Activated naive CD8-positive, alpha-beta T cell treated with anti-CD3 and anti-CD28 coated beads for 36 hours (primary cell): Measurements from ENCODE around the gene KCNQ1OT1. TPM values are rescaled to one million over a fixed set of nuclear protein-coding genes. Genes with fewer than 3 reads are reported as not detected.

Experiments
- DNase-seq: peaks from one replicate; pipeline ENCODE4 v3.0.0; 2021
- H3K27ac Mint-ChIP-seq: one replicate; pipeline ENCODE4 v1.8.0; 2022; ENCODE audit warnings: mild to moderate bottlenecking, moderate library complexity, mixed read lengths
- H3K27me3 Mint-ChIP-seq: one replicate; pipeline ENCODE4 v1.8.0; 2022; ENCODE audit warnings: mild to moderate bottlenecking, mixed read lengths
- H3K36me3 Mint-ChIP-seq: one replicate; pipeline ENCODE4 v1.8.0; 2021; ENCODE audit warnings: mild to moderate bottlenecking, mixed read lengths
- H3K4me1 Mint-ChIP-seq: one replicate; pipeline ENCODE4 v1.8.0; 2021; ENCODE audit warnings: mixed read lengths
- H3K4me3 Mint-ChIP-seq: one replicate; pipeline ENCODE4 v1.8.0; 2022; ENCODE audit warnings: mild to moderate bottlenecking, moderate library complexity, mixed read lengths
- H3K9me3 Mint-ChIP-seq: one replicate; pipeline ENCODE4 v1.8.0; 2022; ENCODE audit warnings: mixed read lengths
- total RNA-seq, 2 experiments: library from RNA; stranded (reverse); gene quantifications; one replicate each; pipeline ENCODE4 v1.2.3, GENCODE V29; 2021

Gene KCNQ1OT1
- total RNA-seq, 2 experiments from 2014 or later, result 0.12 to 0.14 TPM

DNA sequence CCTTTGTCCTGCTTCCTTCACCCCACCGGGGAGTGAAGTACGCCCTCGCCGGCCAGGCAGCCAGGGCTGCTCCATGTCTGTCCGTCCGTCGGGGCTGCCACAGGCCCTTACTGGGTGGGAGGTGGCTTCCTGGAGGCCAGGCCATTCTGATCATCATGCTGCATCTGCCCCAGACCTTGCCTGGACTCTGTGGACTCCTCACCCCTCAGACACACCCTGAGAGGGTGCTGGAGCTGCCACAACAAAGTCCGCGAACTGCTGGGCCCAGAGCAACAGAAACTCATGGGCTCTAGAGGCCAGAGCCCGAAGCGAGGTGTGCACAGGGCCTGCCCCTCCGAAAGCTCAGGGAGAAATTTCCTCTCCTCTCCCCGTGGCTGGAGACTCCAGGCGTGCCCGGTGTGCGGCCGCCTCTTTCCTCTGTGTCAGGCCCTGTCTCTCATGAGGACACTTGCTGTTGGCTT, 124.2 kb downstream of the KCNQ1OT1 start:
- Mint-ChIP-seq H3K27me3 (no peaks in the 10 kb centered on the region), H3K27ac (no peak overlapping the region), H3K4me3 (no peak overlapping the region), H3K4me1 (no peaks in the 10 kb centered on the region), H3K9me3 (no peaks in the 10 kb centered on the region), H3K36me3 (no peaks in the 10 kb centered on the region)
- DNase-seq, result no peak

GRCh38 chr11:2574553-2575535, 125.0 kb downstream of the KCNQ1OT1 start:
- no peaks in the 10 kb centered on the region for H3K4me1 Mint-ChIP-seq
- DNase-seq, result no peak
- no peaks in the 10 kb centered on the region for H3K36me3 Mint-ChIP-seq
- H3K27me3 Mint-ChIP-seq, result no peaks in the 10 kb centered on the region
- no peak overlapping the region for H3K27ac Mint-ChIP-seq
- no peaks in the 10 kb centered on the region for H3K9me3 Mint-ChIP-seq
- no peak overlapping the region for H3K4me3 Mint-ChIP-seq

- Mint-ChIP-seq H3K9me3 (no peaks in the 10 kb centered on the region), H3K4me1 (no peaks in the 10 kb centered on the region), H3K4me3 (no peak overlapping the region), H3K27ac (no peak overlapping the region), H3K27me3 (no peaks in the 10 kb centered on the region), H3K36me3 (no peaks in the 10 kb centered on the region)
- no peak for DNase-seq
Measured at GRCh38 chr11:2574043-2574552, 125.7 kb downstream of the KCNQ1OT1 start.

DNA sequence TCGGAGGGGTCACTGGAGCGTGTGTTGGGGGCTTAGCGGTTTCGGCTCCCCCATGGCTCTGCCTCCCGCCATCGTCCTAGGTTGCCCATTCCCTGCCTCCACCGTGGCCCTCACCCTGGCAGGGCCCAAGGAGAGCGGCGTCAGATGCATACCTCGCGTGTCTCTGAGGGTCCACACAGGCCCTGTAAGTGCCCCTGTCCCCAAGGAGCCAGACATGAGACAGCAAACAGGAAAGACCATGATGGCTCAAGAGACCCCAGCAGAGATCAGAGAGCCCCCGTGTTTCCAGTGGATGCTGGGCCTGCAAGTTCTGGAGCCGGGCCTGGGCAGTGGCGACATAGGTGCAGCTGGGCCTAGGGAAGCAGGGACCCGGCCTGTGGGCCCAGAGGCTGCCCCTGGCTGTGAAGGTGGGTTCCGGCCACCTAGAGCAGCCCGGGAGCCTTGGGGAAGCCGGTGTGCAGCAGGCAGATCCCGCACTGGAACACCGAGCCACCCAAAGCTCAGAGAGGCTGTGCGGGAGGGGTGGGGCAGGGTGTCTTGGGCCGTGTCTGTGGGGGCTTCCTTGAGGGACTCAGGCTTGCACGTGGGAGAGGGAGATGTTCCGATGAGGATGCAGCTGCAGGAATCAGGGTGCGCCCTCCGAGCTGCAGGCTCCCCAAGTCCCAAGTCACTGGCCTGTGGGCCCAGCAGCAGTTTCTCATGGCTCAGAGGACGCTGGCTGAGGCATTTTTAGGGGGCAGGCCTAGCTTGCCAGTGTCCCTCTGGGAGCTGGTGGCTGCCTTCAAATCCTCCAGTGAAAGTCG, 126.4 kb downstream of the KCNQ1OT1 start:
- no peak for DNase-seq
- Mint-ChIP-seq H3K4me1 (no peaks in the 10 kb centered on the region), H3K4me3 (no peak overlapping the region), H3K27ac (no peak overlapping the region), H3K9me3 (no peaks in the 10 kb centered on the region), H3K36me3 (no peaks in the 10 kb centered on the region), H3K27me3 (no peaks in the 10 kb centered on the region)

GRCh38 chr11:2572491-2573239, 127.1 kb downstream of the KCNQ1OT1 start:
- H3K4me3 Mint-ChIP-seq, result no peak overlapping the region
- no peak for DNase-seq

GRCh38 chr11:2571598-2572281, 128.1 kb downstream of the KCNQ1OT1 start:
- DNase-seq, result no peak
- H3K27me3 Mint-ChIP-seq, result no peaks in the 10 kb centered on the region
- no peaks in the 10 kb centered on the region for H3K36me3 Mint-ChIP-seq
- no peak overlapping the region for H3K4me3 Mint-ChIP-seq
- no peak overlapping the region for H3K27ac Mint-ChIP-seq
- H3K9me3 Mint-ChIP-seq, result no peaks in the 10 kb centered on the region
- H3K4me1 Mint-ChIP-seq, result no peaks in the 10 kb centered on the region

More at GRCh38 chr11:2572491-2573239, 127.1 kb downstream of the KCNQ1OT1 start:
- H3K27me3 Mint-ChIP-seq, result no peaks in the 10 kb centered on the region
- no peaks in the 10 kb centered on the region for H3K9me3 Mint-ChIP-seq
- no peaks in the 10 kb centered on the region for H3K4me1 Mint-ChIP-seq
- H3K27ac Mint-ChIP-seq, result no peak overlapping the region
- H3K36me3 Mint-ChIP-seq, result no peaks in the 10 kb centered on the region

DNA sequence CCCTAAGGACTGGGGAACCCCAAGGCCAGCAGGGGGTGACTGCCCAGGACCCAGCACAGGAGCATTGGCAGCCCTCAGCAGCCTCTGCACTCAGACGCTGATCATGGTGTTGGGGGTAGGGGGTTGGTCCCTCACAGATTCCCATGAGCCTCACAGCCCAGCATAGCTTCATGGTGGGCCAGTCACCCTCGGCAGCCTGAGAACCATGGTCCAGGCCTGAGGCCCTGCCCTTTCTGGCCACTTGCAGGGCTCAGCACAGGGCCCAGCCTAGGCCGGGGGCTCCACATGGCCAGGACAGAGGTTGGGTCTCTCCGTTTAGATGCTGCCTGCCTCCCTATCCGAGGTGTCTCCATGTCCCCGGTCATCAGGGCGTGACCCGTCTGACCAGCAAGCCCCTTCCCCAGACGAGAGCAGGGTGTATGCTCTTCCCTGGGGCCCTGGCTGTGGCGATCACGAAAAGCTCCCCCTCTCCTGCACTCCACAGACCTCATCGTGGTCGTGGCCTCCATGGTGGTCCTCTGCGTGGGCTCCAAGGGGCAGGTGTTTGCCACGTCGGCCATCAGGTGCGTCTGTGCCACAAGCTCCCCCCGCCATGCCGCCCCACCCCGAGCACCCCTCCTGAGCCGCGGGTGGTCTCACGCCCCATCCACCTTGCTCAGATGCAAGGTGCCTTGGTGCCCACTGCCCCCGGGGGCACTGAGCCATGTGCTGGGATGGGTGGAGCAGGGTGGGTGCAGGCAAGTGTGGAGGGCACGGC, 128.8 kb downstream of the KCNQ1OT1 start:
- H3K4me1 Mint-ChIP-seq, result no peaks in the 10 kb centered on the region
- DNase-seq, result no peak
- no peak overlapping the region for H3K27ac Mint-ChIP-seq
- no peaks in the 10 kb centered on the region for H3K27me3 Mint-ChIP-seq
- H3K9me3 Mint-ChIP-seq, result no peaks in the 10 kb centered on the region
- H3K4me3 Mint-ChIP-seq, result no peak overlapping the region
- no peaks in the 10 kb centered on the region for H3K36me3 Mint-ChIP-seq

- DNase-seq, result no peak
- Mint-ChIP-seq H3K27ac (no peak overlapping the region), H3K27me3 (no peaks in the 10 kb centered on the region), H3K9me3 (no peaks in the 10 kb centered on the region), H3K4me3 (no peak overlapping the region), H3K4me1 (no peaks in the 10 kb centered on the region), H3K36me3 (no peaks in the 10 kb centered on the region)
Measured at GRCh38 chr11:2570211-2570811, 129.5 kb downstream of the KCNQ1OT1 start.

GRCh38 chr11:2569731-2570210, 130.0 kb downstream of the KCNQ1OT1 start:
- no peak overlapping the region for H3K4me3 Mint-ChIP-seq
- no peaks in the 10 kb centered on the region for H3K36me3 Mint-ChIP-seq
- no peaks in the 10 kb centered on the region for H3K27me3 Mint-ChIP-seq
- no peak overlapping the region for H3K27ac Mint-ChIP-seq
- H3K4me1 Mint-ChIP-seq, result no peaks in the 10 kb centered on the region
- no peak for DNase-seq
- H3K9me3 Mint-ChIP-seq, result no peaks in the 10 kb centered on the region

DNA sequence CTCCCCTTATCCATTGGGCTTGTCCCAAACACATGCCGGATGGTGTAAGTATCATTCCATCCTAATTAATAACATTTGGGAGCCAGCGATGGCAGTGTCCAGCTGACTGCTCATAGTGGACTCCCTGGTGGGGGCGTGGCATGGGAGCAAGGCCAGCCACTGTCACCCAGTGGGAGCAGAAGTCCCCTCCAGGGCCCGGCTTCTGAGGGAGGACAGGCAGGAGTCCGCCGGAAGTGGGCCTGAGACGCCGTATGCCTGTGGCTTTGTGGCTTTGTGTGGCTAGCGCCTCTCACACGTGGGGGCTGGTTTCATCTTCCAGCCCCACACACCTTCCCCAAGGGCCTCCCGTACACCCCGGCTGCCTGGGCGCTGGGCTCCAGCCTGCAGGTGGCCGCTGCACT, 130.5 kb downstream of the KCNQ1OT1 start:
- Mint-ChIP-seq H3K27me3 (no peaks in the 10 kb centered on the region), H3K4me1 (no peaks in the 10 kb centered on the region), H3K36me3 (no peaks in the 10 kb centered on the region), H3K9me3 (no peaks in the 10 kb centered on the region), H3K4me3 (no peak overlapping the region), H3K27ac (no peak overlapping the region)
- DNase-seq, result no peak

DNA sequence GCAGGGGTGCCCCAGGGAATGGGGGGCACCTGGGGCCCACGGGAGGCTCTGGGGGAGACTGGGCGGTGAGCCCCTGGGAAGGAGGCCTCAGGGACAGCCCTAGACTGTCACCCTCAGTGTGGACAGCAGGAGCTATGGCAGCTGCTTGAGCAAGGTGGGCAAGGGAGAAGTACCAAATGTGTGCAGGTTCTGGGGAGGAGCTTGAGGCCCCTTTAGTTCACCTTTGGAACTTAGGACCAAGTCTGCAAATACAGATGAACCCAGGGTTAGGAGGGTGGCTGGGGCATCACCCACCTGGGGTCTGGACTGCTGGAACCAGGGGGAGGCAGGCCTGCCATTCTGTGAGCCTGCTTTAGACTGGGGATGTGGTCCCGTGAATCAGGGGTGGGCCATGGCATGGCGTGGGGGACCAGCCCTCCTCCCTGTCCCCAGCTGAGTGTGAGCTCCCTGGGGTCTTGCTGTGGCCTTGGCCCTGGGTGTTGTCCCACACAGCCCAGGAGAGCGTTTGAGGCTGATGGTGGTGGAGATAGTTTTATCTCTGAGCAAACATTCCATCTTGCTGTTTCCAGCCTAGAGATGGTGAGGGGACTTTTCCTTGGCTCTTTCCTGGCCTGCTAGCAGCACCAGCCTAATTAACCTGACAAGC, 132.6 kb downstream of the KCNQ1OT1 start:
- Mint-ChIP-seq H3K4me3 (no peak overlapping the region), H3K4me1 (no peaks in the 10 kb centered on the region), H3K9me3 (no peaks in the 10 kb centered on the region), H3K27me3 (no peaks in the 10 kb centered on the region), H3K36me3 (no peaks in the 10 kb centered on the region), H3K27ac (no peak overlapping the region)
- no peak for DNase-seq

GRCh38 chr11:2566223-2567025, 133.4 kb downstream of the KCNQ1OT1 start:
- Mint-ChIP-seq H3K27me3 (no peaks in the 10 kb centered on the region), H3K4me3 (no peak overlapping the region), H3K4me1 (no peaks in the 10 kb centered on the region), H3K36me3 (no peaks in the 10 kb centered on the region), H3K27ac (no peak overlapping the region), H3K9me3 (no peaks in the 10 kb centered on the region)
- no peak for DNase-seq
